Keratinocyte (primary cell): ENCODE results near the gene SH2D6. TPM values are rescaled to one million over a fixed set of nuclear protein-coding genes. Genes with fewer than 3 reads are reported as not detected.

Experiments used
- DNase-seq: peaks from one replicate; pipeline ENCODE4 v3.0.0-alpha.2; 2011; ENCODE audit warnings: low read depth, missing footprints, low spot score
- FAIRE-seq: peaks from 2 replicates; lab custom pipeline; 2011; peaks lifted over from hg19 to GRCh38; lab: Jason Lieb, UNC
- H2AFZ ChIP-seq: 2 replicates; pipeline ENCODE4 v1.6.0; 2012; ENCODE audit warnings: low read length, control low read depth, inconsistent platforms; ENCODE audit not compliant: control insufficient read depth
- H3K27ac ChIP-seq: 2 replicates; pipeline ENCODE4 v1.5.1; 2011; ENCODE audit warnings: low read length; ENCODE audit not compliant: control insufficient read depth, insufficient read depth
- H3K27me3 ChIP-seq: 3 replicates; pipeline ENCODE4 v1.6.0; 2011; ENCODE audit warnings: low read length; ENCODE audit not compliant: control insufficient read depth, insufficient read depth; ENCODE audit errors: extremely low read depth
- H3K36me3 ChIP-seq, 2 experiments: 2 replicates in 1 of 2; 3 replicates in 1 of 2; pipeline ENCODE4 v1.5.1; 2011; ENCODE audit warnings: low read length in 2 of 2, mild to moderate bottlenecking in 1 of 2; ENCODE audit not compliant: control insufficient read depth in 2 of 2, insufficient read depth in 2 of 2; ENCODE audit errors: extremely low read depth in 1 of 2
- H3K4me1 ChIP-seq: 3 replicates; pipeline ENCODE4 v1.5.1; 2011; ENCODE audit warnings: low read length; ENCODE audit not compliant: control insufficient read depth, insufficient read depth; ENCODE audit errors: extremely low read depth
- H3K4me2 ChIP-seq: 3 replicates; pipeline ENCODE4 v1.6.0; 2011; ENCODE audit warnings: low read depth, low read length; ENCODE audit not compliant: control insufficient read depth, insufficient read depth; ENCODE audit errors: extremely low read depth
- H3K4me3 ChIP-seq, 3 experiments: fragments of 200-600 bp in 1 of 3; sonication (generic) in 1 of 3; 2 replicates in 2 of 3; 3 replicates in 1 of 3; pipeline ENCODE4 v1.5.1; 2011 to 2016; ENCODE audit warnings: low read length in 3 of 3, mild to moderate bottlenecking in 3 of 3, control low read depth in 2 of 3, inconsistent platforms in 1 of 3, low read depth in 1 of 3, mixed read lengths in 1 of 3, mixed run types in 1 of 3, moderate library complexity in 1 of 3; ENCODE audit not compliant: control insufficient read depth in 2 of 3, insufficient read depth in 2 of 3; ENCODE audit errors: extremely low read depth in 1 of 3
- H3K79me2 ChIP-seq: 2 replicates; pipeline ENCODE4 v1.6.0; 2012; ENCODE audit warnings: low read length; ENCODE audit not compliant: control insufficient read depth, insufficient read depth
- H3K9ac ChIP-seq: 3 replicates; pipeline ENCODE4 v1.6.0; 2011; ENCODE audit warnings: low read length; ENCODE audit not compliant: control insufficient read depth, insufficient read depth; ENCODE audit errors: extremely low read depth
- H3K9me1 ChIP-seq: 3 replicates; pipeline ENCODE4 v1.6.0; 2011; ENCODE audit warnings: low read length; ENCODE audit not compliant: control insufficient read depth, insufficient read depth; ENCODE audit errors: extremely low read depth
- H3K9me3 ChIP-seq: 2 replicates; pipeline ENCODE4 v1.5.1; 2012; ENCODE audit warnings: low read depth, low read length; ENCODE audit not compliant: control insufficient read depth
- H4K20me1 ChIP-seq: 3 replicates; pipeline ENCODE4 v1.6.0; 2011; ENCODE audit warnings: low read length; ENCODE audit not compliant: control insufficient read depth, insufficient read depth; ENCODE audit errors: extremely low read depth
- EZH2 ChIP-seq: IDR thresholded peaks from one replicate; pipeline ENCODE4 v1.6.1; 2012; ENCODE audit warnings: inconsistent platforms, mild to moderate bottlenecking, low read length, moderate library complexity
- dilution Hi-C: fragments of 300-500 bp; cut with MboI; formaldehyde crosslinking; loops from one replicate; pipeline ENCODE4 v1.7.0; 2020; ENCODE audit warnings: low sequenced_read_pairs; ENCODE audit not compliant: extremely low pct_ligation_motif_present
- polyA plus RNA-seq, 5 experiments: library from polyadenylated mRNA; depleted of rRNA in 3 of 5; stranded (reverse) in 3 of 5; stranded (forward) in 1 of 5; unstranded in 1 of 5; fragments of >200 nt; gene quantifications; 1 replicate in 1 of 5; 2 replicates in 3 of 5; 3 replicates in 1 of 5; pipeline versions ENCODE4 v1.2.1 to v1.2.3, GENCODE V29; 2011 to 2012; ENCODE audit warnings: missing spikeins in 2 of 5, low read depth in 1 of 5, low replicate concordance in 1 of 5
- TF ChIP-seq, protein P1 (sequence below), 3 experiments: IDR thresholded peaks in 1 of 3; conservative IDR thresholded peaks in 1 of 3; optimal IDR thresholded peaks in 1 of 3; 2 replicates in 2 of 3; 3 replicates in 1 of 3; pipeline versions ENCODE3 to v1.5.1; 2011; ENCODE audit warnings: low read length in 3 of 3, mild to moderate bottlenecking in 3 of 3, moderate library complexity in 2 of 3, control low read depth in 1 of 3, inconsistent platforms in 1 of 3; ENCODE audit not compliant: insufficient read depth in 2 of 3; ENCODE audit errors: extremely low read depth in 1 of 3

The SH2D6 gene
- polyA plus RNA-seq, 1 donor (not counting 4 experiments of a cell fraction or from before 2014, with no cell fraction given): 0.10 TPM

DNA sequence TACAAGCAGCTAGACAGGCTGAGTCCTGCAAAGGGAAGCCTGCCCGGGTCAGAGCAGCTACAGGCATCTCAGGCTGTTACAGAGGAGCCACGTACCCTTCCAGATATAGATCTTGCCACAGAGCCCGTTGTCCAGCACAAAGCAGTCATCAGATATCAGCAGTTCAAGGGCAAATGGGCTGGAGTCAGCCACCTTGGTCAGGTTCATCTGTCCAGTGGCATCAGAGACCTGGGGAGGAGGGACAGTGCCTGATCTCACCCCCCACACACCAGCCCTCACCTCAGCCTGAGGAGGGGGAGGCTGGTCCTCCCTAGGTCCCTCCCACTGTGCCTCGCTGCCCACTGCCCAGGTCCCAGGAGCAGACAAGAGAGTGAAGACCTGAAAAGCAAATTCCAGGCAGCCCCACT is 20.6 kb upstream of the SH2D6 start:
- no peaks in the 10 kb centered on the region for H3K9me3 ChIP-seq
- H3K4me1 ChIP-seq: peaks cover 8% of the 10 kb centered on the region
- H3K27ac ChIP-seq: no peak overlapping the region
- H3K4me3 ChIP-seq: no peak overlapping the region
- H4K20me1 ChIP-seq: no peaks in the 10 kb centered on the region
- H2AFZ ChIP-seq: no peak overlapping the region
- TF ChIP-seq EZH2: no peak
- H3K9me1 ChIP-seq: no peaks in the 10 kb centered on the region
- peaks cover 39 to 50% of the 10 kb centered on the region in 2 experiments for H3K36me3 ChIP-seq
- H3K79me2 ChIP-seq: peaks cover 9% of the 10 kb centered on the region
- DNase-seq: no peak
- H3K4me2 ChIP-seq: no peak overlapping the region
- no peak overlapping the region for H3K9ac ChIP-seq
- no peaks in the 10 kb centered on the region for H3K27me3 ChIP-seq
- dilution Hi-C loops: no loop called here
- FAIRE-seq: no peak

DNA sequence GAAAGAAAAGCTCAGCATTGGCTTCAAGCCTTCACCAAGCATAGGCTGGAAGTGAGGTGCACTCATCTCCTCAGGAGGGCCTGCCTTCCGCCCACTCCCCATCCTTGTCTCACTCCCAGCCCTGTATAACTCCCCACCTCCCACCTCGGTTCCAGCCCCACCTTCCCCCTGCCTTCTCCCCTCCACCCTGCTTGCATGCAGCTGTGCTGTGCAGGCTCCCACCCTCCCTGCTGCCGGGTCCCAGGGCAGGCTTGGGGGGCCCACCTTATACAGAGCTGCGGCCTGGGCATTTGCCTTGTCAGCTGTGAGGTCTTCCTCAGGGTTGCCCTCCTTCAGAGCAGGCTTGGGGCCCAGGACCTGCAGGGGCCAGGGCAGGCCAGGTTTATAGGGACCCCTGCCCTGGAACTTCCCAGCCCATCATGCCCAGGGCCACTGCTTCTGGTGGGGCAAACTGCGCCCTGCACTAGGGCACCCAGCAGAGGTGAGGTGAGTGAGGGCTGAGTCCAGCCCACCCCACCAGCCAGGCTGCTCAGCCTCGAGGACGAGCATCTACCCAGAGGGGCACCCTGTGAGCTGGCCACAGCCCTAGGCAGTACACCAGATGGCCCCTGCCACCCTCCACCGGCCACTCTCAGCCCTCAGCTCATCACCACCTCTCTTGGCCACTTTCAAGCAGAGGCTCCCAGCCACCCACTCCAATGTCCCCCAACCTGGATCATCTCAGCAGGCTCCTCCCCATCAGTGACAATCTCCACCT is 19.9 kb upstream of the SH2D6 start:
- H3K9me1 ChIP-seq: no peaks in the 10 kb centered on the region
- no peak overlapping the region for H3K27ac ChIP-seq
- FAIRE-seq (no peak), DNase-seq (no peak)
- H4K20me1 ChIP-seq: no peaks in the 10 kb centered on the region
- H3K36me3 ChIP-seq: peaks cover 39 to 50% of the 10 kb centered on the region in 2 experiments
- H2AFZ ChIP-seq: no peak overlapping the region
- no peaks in the 10 kb centered on the region for H3K9me3 ChIP-seq
- H3K27me3 ChIP-seq: no peaks in the 10 kb centered on the region
- no peak overlapping the region for H3K4me2 ChIP-seq
- H3K4me1 ChIP-seq: peaks cover 8% of the 10 kb centered on the region
- dilution Hi-C loops: no loop called here
- TF ChIP-seq EZH2: no peak
- TF ChIP-seq, protein P1, sequence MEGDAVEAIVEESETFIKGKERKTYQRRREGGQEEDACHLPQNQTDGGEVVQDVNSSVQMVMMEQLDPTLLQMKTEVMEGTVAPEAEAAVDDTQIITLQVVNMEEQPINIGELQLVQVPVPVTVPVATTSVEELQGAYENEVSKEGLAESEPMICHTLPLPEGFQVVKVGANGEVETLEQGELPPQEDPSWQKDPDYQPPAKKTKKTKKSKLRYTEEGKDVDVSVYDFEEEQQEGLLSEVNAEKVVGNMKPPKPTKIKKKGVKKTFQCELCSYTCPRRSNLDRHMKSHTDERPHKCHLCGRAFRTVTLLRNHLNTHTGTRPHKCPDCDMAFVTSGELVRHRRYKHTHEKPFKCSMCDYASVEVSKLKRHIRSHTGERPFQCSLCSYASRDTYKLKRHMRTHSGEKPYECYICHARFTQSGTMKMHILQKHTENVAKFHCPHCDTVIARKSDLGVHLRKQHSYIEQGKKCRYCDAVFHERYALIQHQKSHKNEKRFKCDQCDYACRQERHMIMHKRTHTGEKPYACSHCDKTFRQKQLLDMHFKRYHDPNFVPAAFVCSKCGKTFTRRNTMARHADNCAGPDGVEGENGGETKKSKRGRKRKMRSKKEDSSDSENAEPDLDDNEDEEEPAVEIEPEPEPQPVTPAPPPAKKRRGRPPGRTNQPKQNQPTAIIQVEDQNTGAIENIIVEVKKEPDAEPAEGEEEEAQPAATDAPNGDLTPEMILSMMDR (optimal IDR thresholded peaks at IDR 0.05 in 1 of 3, IDR thresholded peaks at IDR 0.05 in 1 of 3, conservative IDR thresholded peaks at IDR 0.05 in 1 of 3; ENCODE audit: extremely low read depth in 1 of 3, insufficient read depth in 2 of 3, low read length in 3 of 3): no peak
- peaks cover 15% of the 10 kb centered on the region for H3K79me2 ChIP-seq
- H3K4me3 ChIP-seq: no peak overlapping the region
- H3K9ac ChIP-seq: no peak overlapping the region

DNA sequence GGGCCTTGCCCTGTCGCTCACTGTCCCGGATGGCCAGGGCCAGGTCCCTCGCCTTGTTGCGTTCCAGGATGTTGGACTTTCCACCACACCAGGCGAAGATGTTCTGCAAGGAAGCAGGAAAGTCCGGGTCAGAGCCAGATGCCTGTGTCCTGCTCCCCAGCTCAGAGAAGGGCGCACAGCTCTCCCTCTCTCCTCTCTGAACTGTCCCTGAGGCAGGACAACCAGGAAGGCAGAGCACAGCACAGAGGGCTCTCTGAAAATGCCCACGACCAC is 19.4 kb upstream of the SH2D6 start:
- no peak for TF ChIP-seq EZH2
- TF ChIP-seq, protein P1 (optimal IDR thresholded peaks at IDR 0.05 in 1 of 3, IDR thresholded peaks at IDR 0.05 in 1 of 3, conservative IDR thresholded peaks at IDR 0.05 in 1 of 3; ENCODE audit: extremely low read depth in 1 of 3, insufficient read depth in 2 of 3, low read length in 3 of 3): no peak
- Histone ChIP-seq H3K9me1 (no peaks in the 10 kb centered on the region), H3K4me3 (no peak overlapping the region), H3K27me3 (no peaks in the 10 kb centered on the region), H3K27ac (no peak overlapping the region), H3K4me1 (peaks cover 8% of the 10 kb centered on the region), H4K20me1 (no peaks in the 10 kb centered on the region), H3K9me3 (no peaks in the 10 kb centered on the region), H3K36me3 (peaks cover 36 to 48% of the 10 kb centered on the region in 2 experiments), H3K79me2 (peaks cover 18% of the 10 kb centered on the region), H3K4me2 (no peak overlapping the region), H3K9ac (no peak overlapping the region), H2AFZ (no peak overlapping the region)
- dilution Hi-C loops: no loop called here
- DNase-seq (no peak), FAIRE-seq (no peak)
